Neural progenitor cell (in vitro differentiated cells): ENCODE results near the gene GNAT1.

Source experiments
- CTCF ChIP-seq: fragments of 200-600 bp; sonication (generic); IDR thresholded peaks from 2 replicates; pipeline ENCODE4 v1.5.1; 2017; ENCODE audit warnings: antibody characterized with exemption, mild to moderate bottlenecking
- EZH2phosphoT487 ChIP-seq: fragments of 200-600 bp; sonication (generic); IDR thresholded peaks from 2 replicates; pipeline ENCODE4 v1.6.1; 2017; ENCODE audit warnings: antibody characterized with exemption

- TF ChIP-seq CTCF, result no peak
- no peak for TF ChIP-seq EZH2phosphoT487
These were observed 27.0 kb downstream of the GNAT1 start for GRCh38 chr3:50218448-50218847.
